Neural cell (in vitro differentiated cells): ENCODE results near the gene ZDHHC12. TPM values are rescaled to one million over a fixed set of nuclear protein-coding genes. Genes with fewer than 3 reads are reported as not detected.

Experiments
- H2AFZ ChIP-seq: fragments of 200-600, 300-800 bp; sonication (generic), shearing (Covaris generic); 2 replicates; pipeline ENCODE4 v1.6.0; 2014; ENCODE audit warnings: low read depth, mild to moderate bottlenecking, antibody characterized with exemption, low read length, moderate library complexity
- H3F3A ChIP-seq: fragments of 200-600 bp; shearing (Covaris generic); 2 replicates; pipeline ENCODE4 v1.6.1; 2016; ENCODE audit warnings: mild to moderate bottlenecking, moderate library complexity, mixed read lengths, antibody characterized with exemption, low read length; ENCODE audit not compliant: insufficient read depth, poor library complexity, severe bottlenecking
- H3K27ac ChIP-seq: fragments of 200-600, 300-800 bp; sonication (generic), shearing (Covaris generic); 2 replicates; pipeline ENCODE4 v1.5.1; 2014; ENCODE audit warnings: mild to moderate bottlenecking, low read length, moderate library complexity
- H3K27me3 ChIP-seq: fragments of 300-800, 200-600 bp; sonication (generic), shearing (Covaris generic); 2 replicates; pipeline ENCODE4 v1.6.0; 2014; ENCODE audit warnings: mild to moderate bottlenecking, low read depth, low read length, moderate library complexity; ENCODE audit not compliant: insufficient read depth
- H3K36me3 ChIP-seq: fragments of 300-800, 200-600 bp; sonication (generic), shearing (Covaris generic); 2 replicates; pipeline ENCODE4 v1.5.1; 2014; ENCODE audit warnings: mild to moderate bottlenecking, antibody characterized with exemption, low read length, moderate library complexity; ENCODE audit not compliant: insufficient read depth
- H3K4me2 ChIP-seq: fragments of 300-800, 200-600 bp; sonication (generic), shearing (Covaris generic); 2 replicates; pipeline ENCODE4 v1.6.0; 2014; ENCODE audit warnings: mild to moderate bottlenecking, low read length
- H3K4me3 ChIP-seq: fragments of 300-800, 200-600 bp; sonication (generic), shearing (Covaris generic); 2 replicates; pipeline ENCODE4 v1.5.1; 2014; ENCODE audit warnings: mild to moderate bottlenecking, low read length, moderate library complexity
- H3K79me2 ChIP-seq: fragments of 200-600 bp; shearing (Covaris generic); replicated peaks from 2 replicates; pipeline ENCODE4 v1.6.0; 2014; ENCODE audit warnings: mild to moderate bottlenecking, low read length, moderate library complexity; ENCODE audit not compliant: insufficient read depth
- H3K9ac ChIP-seq: fragments of 300-800, 200-600 bp; sonication (generic), shearing (Covaris generic); 2 replicates; pipeline ENCODE4 v1.6.1; 2016; ENCODE audit warnings: mild to moderate bottlenecking, low read length, mixed read lengths
- H3K9me2 ChIP-seq: fragments of 200-600 bp; shearing (Covaris generic); 2 replicates; pipeline ENCODE4 v1.6.1; 2016; ENCODE audit warnings: mild to moderate bottlenecking, low read length, mixed read lengths; ENCODE audit not compliant: insufficient read depth
- H3K9me3 ChIP-seq: fragments of 200-600, 300-800 bp; sonication (generic), shearing (Covaris generic); 2 replicates; pipeline ENCODE4 v1.6.1; 2016; ENCODE audit warnings: mild to moderate bottlenecking, mixed run types, low read length, moderate library complexity, mixed read lengths
- H4K20me1 ChIP-seq: fragments of 200-600 bp; shearing (Covaris generic); 2 replicates; pipeline ENCODE4 v1.6.1; 2016; ENCODE audit warnings: mild to moderate bottlenecking, mixed run types; ENCODE audit not compliant: insufficient read depth
- EP300 ChIP-seq: fragments of 450-650 bp; conservative IDR thresholded peaks from 2 replicates; pipeline ENCODE4 v1.6.1; 2014; ENCODE audit warnings: antibody characterized with exemption, mild to moderate bottlenecking, moderate library complexity; ENCODE audit not compliant: poor library complexity, severe bottlenecking
- EZH2 ChIP-seq: fragments of 200-600, 300-800 bp; shearing (Covaris generic), sonication (generic); IDR thresholded peaks from 2 replicates; pipeline ENCODE4 v1.6.1; 2014; ENCODE audit warnings: antibody characterized with exemption, low read length, borderline replicate concordance, mild to moderate bottlenecking; ENCODE audit not compliant: insufficient read depth, poor library complexity, severe bottlenecking
- MXI1 ChIP-seq: fragments of 450-650 bp; conservative IDR thresholded peaks from 2 replicates; pipeline ENCODE4 v1.6.1; 2014; ENCODE audit warnings: antibody characterized with exemption, mild to moderate bottlenecking; ENCODE audit not compliant: poor library complexity, severe bottlenecking
- POLR2AphosphoS5 ChIP-seq: IDR thresholded peaks from 2 replicates; pipeline ENCODE4 v1.6.1; 2012
- RAD21 ChIP-seq: fragments of 450-650 bp; conservative IDR thresholded peaks from 2 replicates; pipeline ENCODE4 v1.6.1; 2014; ENCODE audit warnings: antibody characterized with exemption, mild to moderate bottlenecking, moderate library complexity
- SMC3 ChIP-seq: fragments of 450-650 bp; conservative IDR thresholded peaks from 2 replicates; pipeline ENCODE4 v1.6.1; 2014; ENCODE audit warnings: antibody characterized with exemption, mild to moderate bottlenecking, moderate library complexity; ENCODE audit not compliant: poor library complexity
- TAF1 ChIP-seq: IDR thresholded peaks from 2 replicates; pipeline ENCODE4 v1.6.1; 2012; ENCODE audit warnings: low read depth
- polyA plus RNA-seq: library from polyadenylated mRNA; depleted of rRNA; stranded (reverse); fragments of >200 nt; gene quantifications from 2 replicates; pipeline ENCODE4 v1.2.3, GENCODE V29; 2014
- TF ChIP-seq, protein P1 (sequence below): IDR thresholded peaks from 2 replicates; pipeline ENCODE4 v1.6.1; 2012; ENCODE audit warnings: borderline replicate concordance
- TF ChIP-seq, protein P2 (sequence below): fragments of 450-650 bp; IDR thresholded peaks from 2 replicates; pipeline ENCODE4 v1.5.1; 2014; ENCODE audit warnings: antibody characterized with exemption, mild to moderate bottlenecking, moderate library complexity; ENCODE audit not compliant: poor library complexity, severe bottlenecking

The ZDHHC12 gene
- polyA plus RNA-seq, 1 donor from 2014 or later: 0.09 TPM

DNA sequence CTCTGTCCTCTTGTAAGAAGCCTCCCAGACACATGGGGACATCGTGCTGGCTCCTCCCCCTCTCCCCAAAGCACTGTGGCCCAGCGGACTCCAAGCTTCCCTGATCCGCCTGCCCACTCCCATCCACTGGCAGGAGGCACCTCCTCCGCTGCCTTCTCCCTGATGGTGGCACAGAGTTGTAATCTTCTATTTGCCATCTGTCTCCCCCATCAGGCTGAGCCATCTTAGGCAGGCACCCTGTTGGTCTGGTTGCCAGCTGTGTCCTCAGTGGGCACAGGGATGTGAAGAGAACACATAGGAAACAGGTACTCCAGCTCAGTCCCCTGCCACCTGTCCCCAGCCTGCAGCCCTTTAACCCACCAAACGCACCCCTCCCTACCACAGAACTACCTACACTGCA is 5.4 kb upstream of the ZDHHC12 start:
- H3F3A ChIP-seq: no peaks in the 10 kb centered on the region
- no peak overlapping the region for H3K4me2 ChIP-seq
- H3K9ac ChIP-seq: no peak overlapping the region
- H3K4me3 ChIP-seq: no peak overlapping the region
- H4K20me1 ChIP-seq: no peaks in the 10 kb centered on the region
- H2AFZ ChIP-seq: no peak overlapping the region
- TF ChIP-seq, protein P1, sequence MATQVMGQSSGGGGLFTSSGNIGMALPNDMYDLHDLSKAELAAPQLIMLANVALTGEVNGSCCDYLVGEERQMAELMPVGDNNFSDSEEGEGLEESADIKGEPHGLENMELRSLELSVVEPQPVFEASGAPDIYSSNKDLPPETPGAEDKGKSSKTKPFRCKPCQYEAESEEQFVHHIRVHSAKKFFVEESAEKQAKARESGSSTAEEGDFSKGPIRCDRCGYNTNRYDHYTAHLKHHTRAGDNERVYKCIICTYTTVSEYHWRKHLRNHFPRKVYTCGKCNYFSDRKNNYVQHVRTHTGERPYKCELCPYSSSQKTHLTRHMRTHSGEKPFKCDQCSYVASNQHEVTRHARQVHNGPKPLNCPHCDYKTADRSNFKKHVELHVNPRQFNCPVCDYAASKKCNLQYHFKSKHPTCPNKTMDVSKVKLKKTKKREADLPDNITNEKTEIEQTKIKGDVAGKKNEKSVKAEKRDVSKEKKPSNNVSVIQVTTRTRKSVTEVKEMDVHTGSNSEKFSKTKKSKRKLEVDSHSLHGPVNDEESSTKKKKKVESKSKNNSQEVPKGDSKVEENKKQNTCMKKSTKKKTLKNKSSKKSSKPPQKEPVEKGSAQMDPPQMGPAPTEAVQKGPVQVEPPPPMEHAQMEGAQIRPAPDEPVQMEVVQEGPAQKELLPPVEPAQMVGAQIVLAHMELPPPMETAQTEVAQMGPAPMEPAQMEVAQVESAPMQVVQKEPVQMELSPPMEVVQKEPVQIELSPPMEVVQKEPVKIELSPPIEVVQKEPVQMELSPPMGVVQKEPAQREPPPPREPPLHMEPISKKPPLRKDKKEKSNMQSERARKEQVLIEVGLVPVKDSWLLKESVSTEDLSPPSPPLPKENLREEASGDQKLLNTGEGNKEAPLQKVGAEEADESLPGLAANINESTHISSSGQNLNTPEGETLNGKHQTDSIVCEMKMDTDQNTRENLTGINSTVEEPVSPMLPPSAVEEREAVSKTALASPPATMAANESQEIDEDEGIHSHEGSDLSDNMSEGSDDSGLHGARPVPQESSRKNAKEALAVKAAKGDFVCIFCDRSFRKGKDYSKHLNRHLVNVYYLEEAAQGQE: no peak
- TF ChIP-seq RAD21: no peak
- TF ChIP-seq, protein P2, sequence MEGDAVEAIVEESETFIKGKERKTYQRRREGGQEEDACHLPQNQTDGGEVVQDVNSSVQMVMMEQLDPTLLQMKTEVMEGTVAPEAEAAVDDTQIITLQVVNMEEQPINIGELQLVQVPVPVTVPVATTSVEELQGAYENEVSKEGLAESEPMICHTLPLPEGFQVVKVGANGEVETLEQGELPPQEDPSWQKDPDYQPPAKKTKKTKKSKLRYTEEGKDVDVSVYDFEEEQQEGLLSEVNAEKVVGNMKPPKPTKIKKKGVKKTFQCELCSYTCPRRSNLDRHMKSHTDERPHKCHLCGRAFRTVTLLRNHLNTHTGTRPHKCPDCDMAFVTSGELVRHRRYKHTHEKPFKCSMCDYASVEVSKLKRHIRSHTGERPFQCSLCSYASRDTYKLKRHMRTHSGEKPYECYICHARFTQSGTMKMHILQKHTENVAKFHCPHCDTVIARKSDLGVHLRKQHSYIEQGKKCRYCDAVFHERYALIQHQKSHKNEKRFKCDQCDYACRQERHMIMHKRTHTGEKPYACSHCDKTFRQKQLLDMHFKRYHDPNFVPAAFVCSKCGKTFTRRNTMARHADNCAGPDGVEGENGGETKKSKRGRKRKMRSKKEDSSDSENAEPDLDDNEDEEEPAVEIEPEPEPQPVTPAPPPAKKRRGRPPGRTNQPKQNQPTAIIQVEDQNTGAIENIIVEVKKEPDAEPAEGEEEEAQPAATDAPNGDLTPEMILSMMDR: no peak
- no peak for TF ChIP-seq EZH2
- no peak for TF ChIP-seq SMC3
- TF ChIP-seq EP300: no peak
- TF ChIP-seq MXI1: no peak
- TF ChIP-seq POLR2AphosphoS5: no peak
- no peaks in the 10 kb centered on the region for H3K9me2 ChIP-seq
- H3K9me3 ChIP-seq: no peaks in the 10 kb centered on the region
- no peaks in the 10 kb centered on the region for H3K27me3 ChIP-seq
- H3K79me2 ChIP-seq: no peaks in the 10 kb centered on the region
- no peaks in the 10 kb centered on the region for H3K36me3 ChIP-seq
- H3K27ac ChIP-seq: no peak overlapping the region

DNA sequence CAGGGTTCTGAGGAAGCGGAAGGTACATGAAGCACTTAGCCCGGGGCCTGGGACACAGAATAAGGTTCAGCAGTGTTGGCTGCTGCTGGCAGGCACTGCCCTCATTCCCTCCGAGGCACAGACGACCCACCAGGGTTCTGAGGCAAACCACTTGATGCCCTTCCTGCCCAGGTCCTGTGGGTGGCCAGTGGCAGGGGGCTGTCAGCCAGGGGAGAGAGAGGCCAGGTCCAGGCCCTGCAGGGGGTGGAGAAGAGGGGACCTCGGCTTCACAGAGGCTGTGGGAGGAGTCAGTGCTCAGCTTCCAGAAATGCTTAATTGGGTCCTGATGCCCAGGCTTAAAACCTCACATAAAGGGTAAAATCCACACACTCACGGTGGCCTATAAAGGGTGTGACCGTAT is 4.4 kb upstream of the ZDHHC12 start:
- Histone ChIP-seq H3F3A (no peaks in the 10 kb centered on the region), H3K27ac (no peak overlapping the region), H2AFZ (no peak overlapping the region)

More for the DNA sequence above, 4.4 kb upstream of the ZDHHC12 start:
- Histone ChIP-seq H3K27me3 (no peaks in the 10 kb centered on the region), H3K9me3 (no peaks in the 10 kb centered on the region), H3K4me3 (no peak overlapping the region), H3K4me2 (no peak overlapping the region), H3K79me2 (no peaks in the 10 kb centered on the region), H3K9me2 (no peaks in the 10 kb centered on the region), H3K36me3 (no peaks in the 10 kb centered on the region), H4K20me1 (no peaks in the 10 kb centered on the region), H3K9ac (no peak overlapping the region)
- TF ChIP-seq, protein P1: no peak
- TF ChIP-seq SMC3: no peak
- no peak for TF ChIP-seq EZH2
- no peak for TF ChIP-seq TAF1
- no peak for TF ChIP-seq POLR2AphosphoS5
- no peak for TF ChIP-seq RAD21
- TF ChIP-seq EP300: no peak
- TF ChIP-seq, protein P2: no peak
- no peak for TF ChIP-seq MXI1
